OCI-LY1 (cell line): ENCODE results near the gene RARRES2.

Source experiments
- H2AFZ ChIP-seq: fragments of 200-600 bp; sonication (generic), shearing (Covaris generic); 2 replicates; pipeline ENCODE4 v1.6.0; 2014; ENCODE audit warnings: antibody characterized with exemption, mild to moderate bottlenecking, low read length
- H3F3A ChIP-seq: fragments of 200-600 bp; sonication (generic), shearing (Covaris generic); 2 replicates; pipeline ENCODE4 v1.6.0; 2014; ENCODE audit warnings: mild to moderate bottlenecking, antibody characterized with exemption, low read length, moderate library complexity; ENCODE audit not compliant: insufficient read depth
- H3K27ac ChIP-seq: fragments of 200-600 bp; sonication (generic); 2 replicates; pipeline ENCODE4 v1.5.1; 2014; ENCODE audit warnings: low read length, mixed run types, mild to moderate bottlenecking, low read depth; ENCODE audit not compliant: poor library complexity, severe bottlenecking
- H3K27me3 ChIP-seq: fragments of 200-600 bp; sonication (generic); 2 replicates; pipeline ENCODE4 v1.6.0; 2014; ENCODE audit warnings: antibody characterized with exemption, mild to moderate bottlenecking, low read length, moderate library complexity; ENCODE audit not compliant: insufficient read depth
- H3K36me3 ChIP-seq: fragments of 200-600 bp; sonication (generic); 2 replicates; pipeline ENCODE4 v1.6.1; 2014; ENCODE audit warnings: mild to moderate bottlenecking, antibody characterized with exemption, low read length, moderate library complexity, mixed read lengths; ENCODE audit not compliant: insufficient read depth
- H3K4me1 ChIP-seq: fragments of 200-600 bp; sonication (generic); 2 replicates; pipeline ENCODE4 v1.5.1; 2014; ENCODE audit warnings: mild to moderate bottlenecking, low read length, moderate library complexity; ENCODE audit not compliant: insufficient read depth, severe bottlenecking
- H3K4me2 ChIP-seq: fragments of 200-600 bp; sonication (generic), shearing (Covaris generic); 2 replicates; pipeline ENCODE4 v1.6.1; 2014; ENCODE audit warnings: low read length
- H3K4me3 ChIP-seq: fragments of 200-600 bp; sonication (generic); 2 replicates; pipeline ENCODE4 v1.5.1; 2014; ENCODE audit warnings: low read length, low read depth, mild to moderate bottlenecking, mixed read lengths; ENCODE audit not compliant: poor library complexity, severe bottlenecking
- H3K79me2 ChIP-seq: fragments of 200-600 bp; shearing (Covaris generic); 2 replicates; pipeline ENCODE4 v1.6.1; 2016; ENCODE audit warnings: mixed run types, low read length, mixed read lengths; ENCODE audit not compliant: insufficient read depth
- H3K9ac ChIP-seq: fragments of 200-600 bp; sonication (generic), shearing (Covaris generic); 2 replicates; pipeline ENCODE4 v1.6.1; 2014; ENCODE audit warnings: mild to moderate bottlenecking, low read length, mixed read lengths
- H3K9me2 ChIP-seq: fragments of 200-600 bp; sonication (generic), shearing (Covaris generic); 2 replicates; pipeline ENCODE4 v1.6.1; 2014; ENCODE audit warnings: low read depth, mild to moderate bottlenecking, low read length, mixed read lengths
- H3K9me3 ChIP-seq: fragments of 200-600 bp; shearing (Covaris generic); 2 replicates; pipeline ENCODE4 v1.6.1; 2014; ENCODE audit warnings: low read length, mixed read lengths
- H4K20me1 ChIP-seq: fragments of 200-600 bp; sonication (generic), shearing (Covaris generic); 2 replicates; pipeline ENCODE4 v1.6.0; 2016; ENCODE audit warnings: mild to moderate bottlenecking, low read length; ENCODE audit not compliant: insufficient read depth
- EZH2 ChIP-seq: fragments of 200-600 bp; sonication (generic), shearing (Covaris generic); IDR thresholded peaks from 2 replicates; pipeline ENCODE4 v1.8.0; 2017; ENCODE audit warnings: borderline replicate concordance, mixed run types, mild to moderate bottlenecking, antibody characterized with exemption, low read length, moderate library complexity, mixed read lengths
- TF ChIP-seq, protein P1 (sequence below): fragments of 200-600 bp; sonication (generic), shearing (Covaris generic); IDR thresholded peaks from 2 replicates; pipeline ENCODE4 v1.5.1; 2017; ENCODE audit warnings: mild to moderate bottlenecking, antibody characterized with exemption, low read length, moderate library complexity, mixed read lengths

RARRES2 gene

DNA sequence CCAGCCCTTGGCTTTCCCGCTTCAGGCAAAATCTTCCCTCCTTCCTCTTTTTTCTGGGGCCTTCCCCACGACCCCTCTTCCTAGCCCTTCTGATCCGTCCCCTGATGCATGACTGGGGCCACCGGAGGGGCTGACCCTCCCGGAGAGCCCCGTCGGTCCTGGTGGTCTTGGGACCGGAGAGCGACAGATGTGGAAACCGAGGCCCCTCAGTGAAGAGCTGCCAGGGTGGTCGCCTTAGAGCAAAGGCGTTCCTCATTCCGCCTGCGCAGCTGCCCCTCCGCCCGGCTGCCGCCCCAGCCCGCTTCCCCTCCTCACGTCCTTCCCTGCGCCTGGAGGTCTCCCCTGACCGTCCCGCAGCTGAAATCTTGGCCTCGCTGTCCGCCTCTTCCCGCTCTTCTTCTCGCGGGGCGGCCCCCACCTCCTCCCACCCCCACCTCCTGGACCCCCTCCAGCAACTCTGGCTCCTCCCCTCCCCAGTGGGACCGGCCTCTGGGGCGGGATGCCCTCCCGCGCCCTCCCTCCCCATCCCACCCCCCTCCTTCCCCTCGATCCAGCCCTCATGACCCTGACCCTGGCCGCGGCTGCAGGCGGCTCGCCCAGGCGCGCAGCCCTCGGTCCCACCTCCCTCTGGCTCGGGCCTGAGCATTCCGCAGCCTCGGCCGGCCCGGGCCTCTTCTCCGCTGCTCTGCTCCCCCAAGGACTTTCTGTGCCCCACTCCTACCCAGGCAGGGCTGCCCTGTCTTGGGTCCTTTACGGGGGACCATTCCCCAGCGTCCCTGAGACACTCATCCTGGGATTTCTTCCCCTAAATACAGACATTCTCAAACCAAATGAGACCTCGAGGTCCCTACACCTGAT, at the start of gene RARRES2:
Gene RARRES2 (minus strand): TSS at position 367 of the 858 bp plus-strand sequence. CDS start 1,020 bp downstream, outside the sequence.
- no peak within 1 kb of the TSS for H3K4me2 ChIP-seq

DNA sequence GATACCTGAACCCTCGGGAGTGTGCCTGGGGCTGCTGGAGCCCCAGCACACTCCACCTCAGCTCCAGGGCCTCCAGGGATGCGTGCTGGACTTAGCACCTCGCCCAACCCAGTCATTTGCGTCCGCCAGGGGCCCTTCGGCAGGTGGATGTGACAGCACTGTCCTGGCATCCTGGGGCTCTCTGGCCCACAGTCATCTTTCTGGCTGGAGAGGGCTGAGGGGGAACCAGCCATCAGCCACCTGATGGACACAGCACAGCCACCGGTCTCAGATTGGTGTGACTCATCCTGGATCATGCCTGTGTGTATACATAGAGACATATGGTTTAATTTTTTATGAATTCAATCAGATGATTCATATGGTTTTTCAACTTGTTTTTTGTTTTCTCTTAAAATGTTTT, 48.8 kb upstream of the RARRES2 start:
- Histone ChIP-seq H3K27ac (no peak overlapping the region), H3K4me1 (peaks cover 5% of the 10 kb centered on the region), H3F3A (no peaks in the 10 kb centered on the region), H3K36me3 (peaks cover 4% of the 10 kb centered on the region; the same call in 1 of the 2 replicates), H3K9me2 (no peaks in the 10 kb centered on the region), H3K79me2 (no peaks in the 10 kb centered on the region), H2AFZ (no peak overlapping the region), H4K20me1 (no peaks in the 10 kb centered on the region), H3K4me2 (no peak overlapping the region), H3K9ac (no peak overlapping the region), H3K9me3 (no peaks in the 10 kb centered on the region), H3K27me3 (no peaks in the 10 kb centered on the region), H3K4me3 (no peak overlapping the region)
- TF ChIP-seq, protein P1, sequence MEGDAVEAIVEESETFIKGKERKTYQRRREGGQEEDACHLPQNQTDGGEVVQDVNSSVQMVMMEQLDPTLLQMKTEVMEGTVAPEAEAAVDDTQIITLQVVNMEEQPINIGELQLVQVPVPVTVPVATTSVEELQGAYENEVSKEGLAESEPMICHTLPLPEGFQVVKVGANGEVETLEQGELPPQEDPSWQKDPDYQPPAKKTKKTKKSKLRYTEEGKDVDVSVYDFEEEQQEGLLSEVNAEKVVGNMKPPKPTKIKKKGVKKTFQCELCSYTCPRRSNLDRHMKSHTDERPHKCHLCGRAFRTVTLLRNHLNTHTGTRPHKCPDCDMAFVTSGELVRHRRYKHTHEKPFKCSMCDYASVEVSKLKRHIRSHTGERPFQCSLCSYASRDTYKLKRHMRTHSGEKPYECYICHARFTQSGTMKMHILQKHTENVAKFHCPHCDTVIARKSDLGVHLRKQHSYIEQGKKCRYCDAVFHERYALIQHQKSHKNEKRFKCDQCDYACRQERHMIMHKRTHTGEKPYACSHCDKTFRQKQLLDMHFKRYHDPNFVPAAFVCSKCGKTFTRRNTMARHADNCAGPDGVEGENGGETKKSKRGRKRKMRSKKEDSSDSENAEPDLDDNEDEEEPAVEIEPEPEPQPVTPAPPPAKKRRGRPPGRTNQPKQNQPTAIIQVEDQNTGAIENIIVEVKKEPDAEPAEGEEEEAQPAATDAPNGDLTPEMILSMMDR, result no peak
- TF ChIP-seq EZH2, result no peak

More for the DNA sequence above, at the start of gene RARRES2:
- Histone ChIP-seq H3K36me3 (no peaks in the 10 kb centered on the region; the same call in 1 of the 2 replicates), H3K9ac (no peak within 1 kb of the TSS), H3K9me2 (no peaks in the 10 kb centered on the region), H4K20me1 (no peaks in the 10 kb centered on the region), H3K79me2 (no peaks in the 10 kb centered on the region), H3K27ac (no peak within 1 kb of the TSS), H3F3A (no peaks in the 10 kb centered on the region), H3K9me3 (peaks cover 11% of the 10 kb centered on the region), H3K4me3 (no peak within 1 kb of the TSS), H3K27me3 (peaks cover 7% of the 10 kb centered on the region; the same call in 1 of the 2 replicates), H3K4me1 (no peaks in the 10 kb centered on the region), H2AFZ (no peak within 1 kb of the TSS)
- TF ChIP-seq, protein P1, result no peak
- no peak for TF ChIP-seq EZH2

- Histone ChIP-seq H3K9ac (no peak overlapping the region), H4K20me1 (no peaks in the 10 kb centered on the region), H3K4me2 (no peak overlapping the region), H3K9me3 (no peaks in the 10 kb centered on the region), H3K27ac (no peak overlapping the region), H3K36me3 (peaks cover 4% of the 10 kb centered on the region; the same call in 1 of the 2 replicates), H3F3A (no peaks in the 10 kb centered on the region), H3K4me3 (no peak overlapping the region), H3K79me2 (no peaks in the 10 kb centered on the region), H3K9me2 (no peaks in the 10 kb centered on the region), H3K27me3 (no peaks in the 10 kb centered on the region), H2AFZ (no peak overlapping the region), H3K4me1 (peaks cover 5% of the 10 kb centered on the region)
- TF ChIP-seq, protein P1, result no peak
- no peak for TF ChIP-seq EZH2
Observed at GRCh38 chr7:150389532-150389816, 48.0 kb upstream of the RARRES2 start.
